ENCODE results near the gene CACNA1D.

Gene CACNA1D

DNA sequence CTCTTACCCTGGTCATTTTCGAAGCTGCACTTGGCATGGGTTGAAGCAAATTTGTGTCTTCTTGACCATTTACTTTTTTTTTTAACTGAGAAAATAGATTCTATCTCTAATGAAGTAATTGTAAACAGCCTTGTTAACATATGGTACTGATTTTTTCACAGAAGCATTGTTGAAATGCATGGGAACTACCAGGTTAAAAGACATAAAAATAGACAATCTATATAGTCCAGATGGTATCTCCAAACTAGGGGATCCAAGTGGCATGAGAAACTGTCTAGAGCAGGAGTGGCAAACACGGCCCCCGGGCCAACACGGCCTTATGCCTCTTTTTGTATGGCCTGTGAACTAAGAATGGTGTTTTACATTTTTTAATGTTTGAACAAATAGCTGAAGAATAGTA, 41.9 kb downstream of the CACNA1D start:
- TF ChIP-seq CTCF (IDR thresholded peaks at IDR 0.05; ENCODE audit: insufficient read depth, low read length, poor library complexity, severe bottlenecking) = no peak
- no peak for TF ChIP-seq EZH2phosphoT487 (conservative IDR thresholded peaks at IDR 0.05; ENCODE audit: low read length)
- Histone ChIP-seq H3K27me3 (ENCODE audit: low read length) (no peaks in the 10 kb centered on the region), H3K4me2 (ENCODE audit: low read depth, low read length, poor library complexity, severe bottlenecking) (no peak overlapping the region), H3K4me3 (ENCODE audit: insufficient read depth, low read length, poor library complexity, severe bottlenecking) (no peak overlapping the region), H3F3A (ENCODE audit: insufficient read depth) (no peaks in the 10 kb centered on the region), H3K9me2 (replicated peaks; ENCODE audit: insufficient read depth, low read length) (no peaks in the 10 kb centered on the region), H3K9ac (ENCODE audit: low read length) (no peak overlapping the region), H3K27ac (ENCODE audit: low read depth, low read length) (no peak overlapping the region), H3K79me2 (ENCODE audit: insufficient read depth, low read length) (no peaks in the 10 kb centered on the region), H3K36me3 (ENCODE audit: low read length) (no peaks in the 10 kb centered on the region), H3K9me3 (ENCODE audit: insufficient read depth, low read length) (no peaks in the 10 kb centered on the region), H4K20me1 (ENCODE audit: low read depth, low read length) (no peaks in the 10 kb centered on the region), H2AFZ (ENCODE audit: low read depth, low read length, severe bottlenecking) (no peak overlapping the region)

DNA sequence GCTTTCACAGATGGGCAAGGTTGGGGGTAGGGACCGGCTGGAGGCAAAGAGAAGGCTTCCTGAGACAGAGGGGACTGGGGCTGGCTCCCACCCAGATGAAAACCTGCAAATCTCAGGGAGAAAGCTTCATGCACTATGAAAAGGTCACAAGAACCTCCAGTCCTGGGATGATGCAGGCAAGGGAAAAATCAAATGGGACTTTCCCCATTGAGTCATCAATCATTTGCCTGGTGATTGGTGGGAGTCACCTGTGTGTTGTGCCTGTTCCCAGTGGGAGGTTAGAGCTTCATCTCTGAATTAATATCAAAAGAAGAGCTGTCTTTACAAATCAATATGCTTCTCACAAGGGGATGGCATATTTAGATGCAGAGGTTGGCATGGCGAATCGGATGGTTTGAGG, 49.9 kb downstream of the CACNA1D start:
- no peak for TF ChIP-seq CTCF (IDR thresholded peaks at IDR 0.05; ENCODE audit: insufficient read depth, low read length, poor library complexity, severe bottlenecking)
- no peak for TF ChIP-seq EZH2phosphoT487 (conservative IDR thresholded peaks at IDR 0.05; ENCODE audit: low read length)
- H3K4me3 ChIP-seq (ENCODE audit: insufficient read depth, low read length, poor library complexity, severe bottlenecking) = no peak overlapping the region
- no peaks in the 10 kb centered on the region for H3K79me2 ChIP-seq (ENCODE audit: insufficient read depth, low read length)
- H3K9me3 ChIP-seq (ENCODE audit: insufficient read depth, low read length) = no peaks in the 10 kb centered on the region
- no peaks in the 10 kb centered on the region for H3K9me2 ChIP-seq (replicated peaks; ENCODE audit: insufficient read depth, low read length)
- no peak overlapping the region for H3K27ac ChIP-seq (ENCODE audit: low read depth, low read length)
- no peaks in the 10 kb centered on the region for H3F3A ChIP-seq (ENCODE audit: insufficient read depth)
- no peak overlapping the region for H3K4me2 ChIP-seq (ENCODE audit: low read depth, low read length, poor library complexity, severe bottlenecking)
- H2AFZ ChIP-seq (ENCODE audit: low read depth, low read length, severe bottlenecking) = no peak overlapping the region
- H3K36me3 ChIP-seq (ENCODE audit: low read length) = no peaks in the 10 kb centered on the region
- H4K20me1 ChIP-seq (ENCODE audit: low read depth, low read length) = no peaks in the 10 kb centered on the region
- no peak overlapping the region for H3K9ac ChIP-seq (ENCODE audit: low read length)
- no peaks in the 10 kb centered on the region for H3K27me3 ChIP-seq (ENCODE audit: low read length)

- no peak for TF ChIP-seq CTCF (IDR thresholded peaks at IDR 0.05; ENCODE audit: insufficient read depth, low read length, poor library complexity, severe bottlenecking)
- TF ChIP-seq EZH2phosphoT487 (conservative IDR thresholded peaks at IDR 0.05; ENCODE audit: low read length) = no peak
- Histone ChIP-seq H3F3A (ENCODE audit: insufficient read depth) (no peaks in the 10 kb centered on the region), H3K9ac (ENCODE audit: low read length) (no peak overlapping the region), H3K27me3 (ENCODE audit: low read length) (no peaks in the 10 kb centered on the region), H3K79me2 (ENCODE audit: insufficient read depth, low read length) (no peaks in the 10 kb centered on the region), H3K4me2 (ENCODE audit: low read depth, low read length, poor library complexity, severe bottlenecking) (no peak overlapping the region), H3K36me3 (ENCODE audit: low read length) (no peaks in the 10 kb centered on the region), H3K9me3 (ENCODE audit: insufficient read depth, low read length) (no peaks in the 10 kb centered on the region), H3K9me2 (replicated peaks; ENCODE audit: insufficient read depth, low read length) (no peaks in the 10 kb centered on the region), H3K4me3 (ENCODE audit: insufficient read depth, low read length, poor library complexity, severe bottlenecking) (no peak overlapping the region), H4K20me1 (ENCODE audit: low read depth, low read length) (no peaks in the 10 kb centered on the region), H2AFZ (ENCODE audit: low read depth, low read length, severe bottlenecking) (no peak overlapping the region), H3K27ac (ENCODE audit: low read depth, low read length) (no peak overlapping the region)
These were observed 51.0 kb downstream of the CACNA1D start for GRCh38 chr3:53545310-53545995.

Measured in SU-DHL-6 (cell line).